GM19463 (cell line): ENCODE data around the gene ECHS1.

Source experiments
- ATAC-seq: cut with Tn5 transposase; IDR thresholded peaks from one replicate; pipeline ENCODE4 v1.9.1; 2021; ENCODE audit warnings: mild to moderate bottlenecking, moderate library complexity; ENCODE audit not compliant: unreplicated experiment

The ECHS1 gene

GRCh38 chr10:133361227-133361626 lies 11.9 kb downstream of the ECHS1 start:
- ATAC-seq: no peak

- ATAC-seq: no peak
Observed at GRCh38 chr10:133359972-133360610, 13.1 kb downstream of the ECHS1 start.

GRCh38 chr10:133359554-133359971 lies 13.6 kb downstream of the ECHS1 start:
- ATAC-seq: no peak

GRCh38 chr10:133358925-133359310 lies 14.2 kb downstream of the ECHS1 start:
- no peak for ATAC-seq

- ATAC-seq: no peak
Observed at GRCh38 chr10:133358162-133358924, 14.8 kb downstream of the ECHS1 start.

GRCh38 chr10:133357285-133358161 lies 15.6 kb downstream of the ECHS1 start, which contains the start of gene FUOM:
TSS of gene FUOM (minus strand) at chr10:133358019. CDS start at chr10:133358007, 12 bp downstream.
- peak; percentile 64 for ATAC-seq

GRCh38 chr10:133356549-133357284 lies 16.4 kb downstream of the ECHS1 start:
- ATAC-seq: no peak

- no peak for ATAC-seq
Observed at GRCh38 chr10:133355991-133356390, 17.2 kb downstream of the ECHS1 start.

GRCh38 chr10:133355266-133355665 lies 17.9 kb downstream of the ECHS1 start:
- no peak for ATAC-seq

GRCh38 chr10:133354672-133355240 lies 18.4 kb downstream of the ECHS1 start:
- ATAC-seq: no peak

GRCh38 chr10:133353988-133354605 lies 19.1 kb downstream of the ECHS1 start:
- ATAC-seq: no peak

- ATAC-seq: no peak
Observed at GRCh38 chr10:133353202-133353959, 19.8 kb downstream of the ECHS1 start.

- no peak for ATAC-seq
Observed at GRCh38 chr10:133351408-133352318, 21.5 kb downstream of the ECHS1 start.

GRCh38 chr10:133350950-133351329 lies 22.2 kb downstream of the ECHS1 start:
- ATAC-seq: no peak

GRCh38 chr10:133350283-133350949 lies 22.7 kb downstream of the ECHS1 start:
- no peak for ATAC-seq

GRCh38 chr10:133349577-133350011 lies 23.6 kb downstream of the ECHS1 start:
- no peak for ATAC-seq

GRCh38 chr10:133349160-133349568 lies 24.0 kb downstream of the ECHS1 start:
- no peak for ATAC-seq
